HEK293 (cell line): ENCODE results near the gene OTUD3.

Experiments used
- TCF7L2 ChIP-seq: IDR thresholded peaks from 2 replicates; pipeline ENCODE4 v1.6.1; 2011; ENCODE audit warnings: low read depth, mild to moderate bottlenecking, inconsistent platforms, low read length, moderate library complexity, borderline replicate concordance
- ZBTB1 ChIP-seq: fragments of 450-650 bp; formaldehyde crosslinking; IDR thresholded peaks from 2 replicates; pipeline ENCODE4 v1.5.1; 2016; ENCODE audit warnings: missing biosample characterization, missing genetic modification characterization

GRCh38 chr1:19903621-19904020 lies 21.4 kb downstream of the OTUD3 start:
- no peak for TF ChIP-seq ZBTB1 (tag by site-specific recombination)
- no peak for TF ChIP-seq TCF7L2
